GM19438 (cell line): ENCODE data around the gene HOXD4.

Experiments
- ATAC-seq: cut with Tn5 transposase; IDR thresholded peaks from one replicate; pipeline ENCODE4 v1.9.1; 2021; ENCODE audit warnings: low read depth; ENCODE audit not compliant: unreplicated experiment

HOXD4 gene

DNA sequence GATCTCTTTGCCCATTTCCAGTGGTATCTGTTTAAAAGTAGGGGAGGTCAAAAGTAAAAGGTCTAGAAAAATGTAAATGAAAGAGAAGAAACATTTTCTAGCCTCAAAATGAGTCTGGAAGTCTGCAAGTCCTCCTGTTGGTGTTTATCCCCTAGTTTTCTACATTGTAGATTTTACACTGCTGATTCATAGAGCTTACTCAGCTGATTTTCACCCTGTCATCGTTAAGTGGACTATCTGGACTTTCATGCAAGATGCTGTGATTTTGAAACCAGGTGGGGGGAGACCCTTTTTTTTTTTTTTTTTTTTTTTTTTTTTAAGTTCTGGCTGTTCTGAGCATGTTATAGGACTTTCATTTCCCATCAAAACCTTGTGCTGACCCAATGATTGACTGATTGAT is 16.0 kb downstream of the HOXD4 start:
- ATAC-seq, result no peak

DNA sequence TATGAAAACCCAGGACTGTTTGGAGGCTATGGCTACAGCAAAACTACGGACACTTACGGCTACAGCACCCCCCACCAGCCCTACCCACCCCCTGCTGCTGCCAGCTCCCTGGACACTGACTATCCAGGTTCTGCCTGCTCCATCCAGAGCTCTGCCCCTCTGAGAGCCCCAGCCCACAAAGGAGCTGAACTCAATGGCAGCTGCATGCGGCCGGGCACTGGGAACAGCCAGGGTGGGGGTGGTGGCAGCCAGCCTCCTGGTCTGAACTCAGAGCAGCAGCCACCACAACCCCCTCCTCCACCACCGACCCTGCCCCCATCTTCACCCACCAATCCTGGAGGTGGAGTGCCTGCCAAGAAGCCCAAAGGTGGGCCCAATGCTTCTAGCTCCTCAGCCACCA is 17.8 kb downstream of the HOXD4 start:
- ATAC-seq, result no peak

GRCh38 chr2:176169711-176170110 is 18.4 kb downstream of the HOXD4 start:
- no peak for ATAC-seq

- ATAC-seq, result no peak
Measured at GRCh38 chr2:176170602-176171305, 19.4 kb downstream of the HOXD4 start.

GRCh38 chr2:176171351-176172006 is 20.1 kb downstream of the HOXD4 start:
- no peak for ATAC-seq

DNA sequence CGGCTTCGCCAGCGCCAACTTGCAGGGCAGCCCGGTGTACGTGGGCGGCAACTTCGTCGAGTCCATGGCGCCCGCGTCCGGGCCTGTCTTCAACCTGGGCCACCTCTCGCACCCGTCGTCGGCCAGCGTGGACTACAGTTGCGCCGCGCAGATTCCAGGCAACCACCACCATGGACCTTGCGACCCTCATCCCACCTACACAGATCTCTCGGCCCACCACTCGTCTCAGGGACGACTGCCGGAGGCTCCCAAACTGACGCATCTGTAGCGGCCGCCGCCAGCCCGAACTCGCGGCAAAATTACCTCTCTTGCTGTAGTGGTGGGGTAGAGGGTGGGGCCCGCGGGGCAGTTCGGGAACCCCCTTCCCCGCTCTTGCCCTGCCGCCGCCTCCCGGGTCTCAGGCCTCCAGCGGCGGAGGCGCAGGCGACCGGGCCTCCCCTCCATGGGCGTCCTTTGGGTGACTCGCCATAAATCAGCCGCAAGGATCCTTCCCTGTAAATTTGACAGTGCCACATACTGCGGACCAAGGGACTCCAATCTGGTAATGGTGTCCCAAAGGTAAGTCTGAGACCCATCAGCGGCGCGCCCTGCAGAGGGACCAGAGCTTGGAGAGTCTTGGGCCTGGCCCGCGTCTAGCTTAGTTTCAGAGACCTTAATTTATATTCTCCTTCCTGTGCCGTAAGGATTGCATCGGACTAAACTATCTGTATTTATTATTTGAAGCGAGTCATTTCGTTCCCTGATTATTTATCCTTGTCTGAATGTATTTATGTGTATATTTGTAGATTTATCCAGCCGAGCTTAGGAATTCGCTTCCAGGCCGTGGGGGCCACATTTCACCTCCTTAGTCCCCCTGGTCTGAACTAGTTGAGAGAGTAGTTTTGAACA is 20.9 kb downstream of the HOXD4 start:
- ATAC-seq, result no peak

DNA sequence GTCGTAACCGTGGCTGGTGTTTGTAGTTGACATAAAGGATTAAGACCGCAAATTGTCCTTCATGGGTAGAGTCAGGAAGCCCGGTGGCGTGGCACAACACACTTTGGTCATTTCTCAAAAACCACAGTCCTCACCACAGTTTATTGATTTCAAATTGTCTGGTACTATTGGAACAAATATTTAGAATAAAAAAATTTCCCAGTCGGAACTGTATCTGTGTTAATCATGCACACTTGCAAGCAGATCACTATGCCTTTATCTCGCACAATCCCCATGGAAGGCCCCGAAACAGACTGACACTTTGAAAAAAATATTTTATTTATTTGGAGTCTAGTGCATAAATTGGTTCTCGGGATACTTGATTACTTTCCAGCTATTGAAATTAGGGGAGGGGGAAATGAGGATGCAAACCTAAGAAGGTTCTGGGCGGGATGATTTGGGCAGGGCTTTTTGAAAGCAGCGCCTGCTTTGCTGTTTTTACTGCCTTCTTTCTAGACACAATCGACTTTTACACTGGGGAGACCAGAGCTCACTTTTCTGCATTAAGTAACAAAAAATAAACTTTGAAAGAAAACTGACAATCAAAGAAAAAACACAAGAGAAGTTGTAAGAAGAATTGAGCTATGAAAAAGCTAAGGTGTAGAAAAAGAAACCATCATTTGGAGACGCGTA is 21.7 kb downstream of the HOXD4 start:
- no peak for ATAC-seq

GRCh38 chr2:176173567-176174381 is 22.4 kb downstream of the HOXD4 start:
- no peak for ATAC-seq

- ATAC-seq, result no peak
Measured at GRCh38 chr2:176174382-176174823, 23.1 kb downstream of the HOXD4 start.

DNA sequence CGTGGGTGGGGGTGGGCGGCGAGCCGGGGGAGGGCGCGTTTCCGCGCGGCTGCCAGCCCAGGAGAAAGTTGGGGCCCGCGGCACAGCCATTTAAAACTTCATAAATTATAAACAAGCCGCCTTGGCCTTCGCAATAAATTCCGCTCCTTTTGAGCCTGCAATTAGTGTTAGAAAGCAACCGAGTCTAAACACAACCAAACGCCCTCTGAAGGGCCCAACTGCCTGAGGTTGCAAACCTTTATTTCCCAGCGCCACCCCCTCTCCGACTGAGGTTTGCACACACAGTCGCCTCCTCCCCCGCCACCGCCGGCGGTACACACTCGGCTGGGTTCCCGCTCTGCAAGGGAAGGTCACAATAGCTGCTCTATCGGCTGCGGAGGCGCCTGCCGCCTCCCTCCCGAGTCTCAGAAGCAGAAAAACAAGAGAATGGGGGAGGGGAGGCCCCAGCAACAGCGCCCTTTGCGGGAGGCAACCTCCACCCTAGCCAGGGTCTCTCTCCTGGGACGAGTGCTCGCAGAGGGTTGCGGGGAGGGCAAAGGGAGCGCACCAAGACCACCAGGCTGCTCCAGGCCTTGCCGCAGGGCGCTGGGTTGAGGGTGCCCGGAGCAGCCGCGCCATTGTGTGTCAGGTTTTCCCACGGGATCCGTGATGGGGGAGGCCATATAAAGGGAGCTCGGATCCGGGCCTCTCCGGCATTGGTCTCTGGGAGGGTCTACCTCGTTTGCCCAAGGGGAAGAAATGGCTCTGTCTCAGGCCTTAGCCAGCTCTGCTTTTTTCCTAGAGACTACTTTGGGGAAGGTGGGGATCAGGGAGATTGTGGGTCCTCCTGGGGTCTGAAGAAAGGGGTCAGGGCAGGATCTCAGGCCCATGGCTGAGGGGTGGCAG is 23.7 kb downstream of the HOXD4 start:
- ATAC-seq, result no peak

GRCh38 chr2:176175709-176176607 is 24.6 kb downstream of the HOXD4 start:
- no peak for ATAC-seq

DNA sequence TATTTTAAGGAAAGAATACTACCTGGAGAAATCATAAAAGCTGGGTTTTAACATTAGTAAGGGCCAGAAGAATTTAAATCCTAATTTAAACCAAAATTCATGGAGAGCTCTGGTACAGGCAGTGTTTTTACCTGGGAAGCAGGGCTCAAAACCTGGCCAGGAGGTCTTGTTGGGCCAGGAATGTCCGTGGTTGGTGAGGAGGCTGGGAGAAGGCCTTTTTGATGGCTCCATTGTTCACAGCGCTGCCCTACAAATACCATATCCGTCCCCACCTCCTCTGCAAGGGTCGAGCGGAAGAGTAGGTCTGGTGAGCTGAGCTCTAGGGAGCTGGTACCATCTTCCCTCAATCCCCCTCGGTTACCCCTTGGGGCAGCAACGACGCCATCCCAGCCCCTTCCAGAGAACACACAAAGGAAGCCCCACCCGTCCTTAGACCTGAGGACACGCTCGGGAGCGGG is 26.3 kb downstream of the HOXD4 start:
- no peak for ATAC-seq

DNA sequence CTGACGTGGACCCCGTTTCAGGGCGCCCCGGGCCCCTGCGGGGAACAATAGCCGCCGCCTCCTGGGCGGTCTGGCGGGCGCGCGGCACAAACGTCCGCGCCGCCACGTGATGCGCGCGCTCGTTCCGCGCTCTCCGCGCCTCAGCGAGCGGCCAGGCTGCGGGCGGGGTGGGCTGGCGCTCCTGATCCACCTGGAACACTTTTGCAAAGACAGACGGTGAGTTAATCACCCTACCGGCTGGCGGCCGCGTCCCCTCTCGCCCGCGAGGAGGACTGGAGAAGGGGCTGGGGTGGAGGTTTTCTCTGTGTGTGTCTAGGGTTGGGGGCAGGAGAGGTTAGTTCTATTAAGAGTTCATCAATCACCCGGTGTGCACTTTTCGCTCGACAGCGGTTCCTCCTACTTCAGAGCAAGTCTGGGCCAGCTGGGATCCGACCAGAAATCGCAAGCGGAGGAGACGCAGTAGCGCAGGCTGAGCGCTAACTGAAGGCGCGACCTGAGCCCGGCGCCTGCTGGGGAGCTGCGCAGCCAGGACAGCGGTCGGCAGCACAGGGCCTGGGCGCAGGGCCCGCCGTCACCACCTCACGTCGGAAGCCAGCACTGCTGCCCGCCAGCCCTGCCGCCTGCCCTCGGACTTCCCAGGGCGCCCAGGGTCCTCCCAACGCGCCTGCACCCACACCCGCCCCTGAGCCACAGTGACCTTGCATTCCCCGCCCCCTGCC is 26.8 kb downstream of the HOXD4 start:
- ATAC-seq, result no peak

- ATAC-seq, result no peak
Measured at GRCh38 chr2:176178757-176179295, 27.5 kb downstream of the HOXD4 start.

- ATAC-seq, result no peak
Measured at GRCh38 chr2:176181551-176181950, 30.2 kb downstream of the HOXD4 start.

DNA sequence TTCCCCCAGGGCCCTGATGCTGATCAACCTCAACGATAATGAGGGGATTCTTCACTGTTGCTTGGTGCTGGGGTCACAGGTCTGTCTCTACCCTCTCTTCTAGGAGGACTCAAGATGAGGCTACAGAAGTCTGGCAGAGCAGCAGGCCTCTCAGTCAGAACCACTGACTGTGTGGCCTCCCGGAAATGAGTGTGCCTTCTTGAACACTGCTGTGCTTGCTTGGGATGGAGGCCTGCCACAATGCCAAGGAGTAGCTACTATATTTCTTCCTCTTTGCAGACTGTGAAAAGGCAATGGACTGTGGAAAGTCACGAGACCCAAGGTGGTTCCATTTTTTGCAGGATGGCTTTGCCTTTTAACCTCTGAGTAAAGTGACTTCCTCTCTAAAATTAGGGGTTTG is 31.3 kb downstream of the HOXD4 start:
- ATAC-seq, result no peak

DNA sequence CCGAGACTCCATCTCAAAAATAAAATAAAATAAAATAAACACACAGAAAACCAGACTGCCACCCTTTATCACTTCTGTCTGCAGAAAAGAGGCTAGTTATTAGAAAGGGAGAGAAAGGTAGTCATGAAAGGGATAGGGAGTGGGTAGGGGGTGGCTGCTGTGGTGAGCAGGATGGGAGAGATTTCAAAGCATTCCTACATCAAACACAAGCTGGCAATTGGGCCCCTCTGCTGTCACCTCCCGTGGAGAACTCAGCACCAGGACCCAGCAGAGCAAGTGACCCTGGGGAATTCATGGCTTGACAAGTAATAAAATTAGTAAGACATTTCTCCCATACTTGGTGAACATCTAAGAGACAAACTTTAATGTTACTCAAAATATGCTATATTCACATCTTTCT is 33.4 kb downstream of the HOXD4 start:
- ATAC-seq, result no peak
